GM12891 (cell line): Measurements from ENCODE around the gene CALML5.

Experiments used
- DNase-seq: peaks from one replicate; pipeline ENCODE4 v3.0.0; 2011; ENCODE audit warnings: low spot score; ENCODE audit not compliant: insufficient read length
- FAIRE-seq: peaks from 2 replicates; lab custom pipeline; 2011; peaks lifted over from hg19 to GRCh38; lab: Jason Lieb, UNC
- PAX5 ChIP-seq: IDR thresholded peaks from 2 replicates; pipeline ENCODE4 v1.6.1; 2011; ENCODE audit warnings: low read length, moderate library complexity, mild to moderate bottlenecking; ENCODE audit not compliant: insufficient read depth, severe bottlenecking
- POLR2A ChIP-seq: IDR thresholded peaks from 2 replicates; pipeline ENCODE4 v1.6.1; 2011; ENCODE audit warnings: low read depth, low read length, control low read depth
- POLR2AphosphoS5 ChIP-seq: IDR thresholded peaks from 2 replicates; pipeline ENCODE4 v1.6.1; 2011; ENCODE audit warnings: low read depth, low read length, control low read depth
- POU2F2 ChIP-seq: IDR thresholded peaks from 2 replicates; pipeline ENCODE4 v1.6.1; 2011; ENCODE audit warnings: low read depth, mild to moderate bottlenecking, control low read depth, low read length, moderate library complexity
- SPI1 ChIP-seq: IDR thresholded peaks from 2 replicates; pipeline ENCODE4 v1.6.1; 2011; ENCODE audit warnings: low read depth, low read length, control low read depth
- TAF1 ChIP-seq: IDR thresholded peaks from 2 replicates; pipeline ENCODE4 v1.6.1; 2011; ENCODE audit warnings: low read depth, low read length, control low read depth

CALML5 gene

DNA sequence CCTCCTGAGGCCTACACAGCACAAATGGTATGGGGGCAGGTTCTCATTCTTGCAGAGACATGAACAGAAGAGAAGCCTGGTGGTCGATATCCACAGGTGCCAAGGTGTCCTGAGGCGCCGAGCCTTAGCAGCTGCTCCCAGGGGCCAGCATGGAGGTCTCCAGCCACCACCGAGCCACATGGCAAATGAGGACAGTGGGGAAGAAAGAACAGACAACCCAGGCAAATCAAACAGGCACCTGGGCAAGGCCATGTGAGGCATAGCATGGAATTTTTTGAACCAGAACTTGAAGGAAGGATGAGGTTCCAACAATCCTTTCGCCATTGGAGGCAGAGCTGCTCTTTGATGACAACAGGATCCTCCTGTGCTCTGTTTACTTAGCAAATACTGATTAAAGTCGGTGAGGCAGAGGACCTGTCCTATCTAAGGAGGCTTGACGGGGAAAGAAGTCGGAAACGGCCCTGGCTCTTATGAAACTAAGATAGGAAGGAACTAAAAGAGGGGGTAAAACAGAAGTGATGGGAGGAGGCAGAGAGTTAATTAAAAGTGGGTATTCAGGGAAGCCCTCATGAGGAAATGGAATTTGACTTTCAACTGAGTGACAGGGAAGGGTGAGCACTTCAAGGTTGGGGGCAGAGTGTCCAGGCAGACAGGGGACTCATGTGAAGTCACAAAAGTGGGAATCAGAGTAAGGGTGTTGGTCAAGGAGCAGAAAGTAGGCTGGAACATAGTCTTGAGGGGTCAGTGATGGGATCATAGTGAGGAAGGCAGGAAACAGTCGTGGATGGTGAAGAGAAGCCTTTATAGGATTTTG lies 16.8 kb upstream of the CALML5 start:
- no peak for FAIRE-seq
- no peak for TF ChIP-seq TAF1
- DNase-seq = no peak

DNA sequence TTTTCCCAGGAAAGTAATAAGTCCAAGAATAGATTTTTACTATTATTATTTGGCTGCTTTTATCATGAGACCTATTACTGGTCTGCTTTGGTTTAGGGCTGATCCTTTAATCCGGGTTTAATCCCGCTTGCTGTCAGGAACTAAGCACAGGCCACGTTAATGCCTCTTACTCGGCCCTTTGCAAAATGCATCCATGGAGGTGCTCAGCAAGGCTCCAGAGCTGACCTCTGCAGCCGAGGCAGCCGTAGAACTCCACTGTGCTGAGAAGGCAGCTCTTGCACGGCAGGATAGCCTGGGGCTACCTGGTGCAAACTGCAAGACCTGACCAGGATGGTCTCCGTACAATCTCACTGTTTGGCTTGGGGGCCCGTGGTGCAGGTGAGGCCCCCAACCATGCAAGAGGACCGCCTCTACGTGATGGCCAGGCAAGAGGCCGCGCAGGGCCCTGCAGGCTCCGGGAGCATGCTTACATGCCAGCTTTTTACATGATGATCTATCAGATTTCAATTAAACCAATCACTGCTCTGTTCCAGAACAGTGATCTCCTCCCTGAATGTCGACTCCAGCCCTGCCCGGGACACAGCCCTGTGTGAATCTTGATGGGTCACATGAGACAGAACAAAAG lies 15.0 kb upstream of the CALML5 start:
- TF ChIP-seq TAF1 (no peak), POLR2A (no peak), SPI1 (no peak), POLR2AphosphoS5 (no peak)
- FAIRE-seq = no peak
- DNase-seq = no peak

DNA sequence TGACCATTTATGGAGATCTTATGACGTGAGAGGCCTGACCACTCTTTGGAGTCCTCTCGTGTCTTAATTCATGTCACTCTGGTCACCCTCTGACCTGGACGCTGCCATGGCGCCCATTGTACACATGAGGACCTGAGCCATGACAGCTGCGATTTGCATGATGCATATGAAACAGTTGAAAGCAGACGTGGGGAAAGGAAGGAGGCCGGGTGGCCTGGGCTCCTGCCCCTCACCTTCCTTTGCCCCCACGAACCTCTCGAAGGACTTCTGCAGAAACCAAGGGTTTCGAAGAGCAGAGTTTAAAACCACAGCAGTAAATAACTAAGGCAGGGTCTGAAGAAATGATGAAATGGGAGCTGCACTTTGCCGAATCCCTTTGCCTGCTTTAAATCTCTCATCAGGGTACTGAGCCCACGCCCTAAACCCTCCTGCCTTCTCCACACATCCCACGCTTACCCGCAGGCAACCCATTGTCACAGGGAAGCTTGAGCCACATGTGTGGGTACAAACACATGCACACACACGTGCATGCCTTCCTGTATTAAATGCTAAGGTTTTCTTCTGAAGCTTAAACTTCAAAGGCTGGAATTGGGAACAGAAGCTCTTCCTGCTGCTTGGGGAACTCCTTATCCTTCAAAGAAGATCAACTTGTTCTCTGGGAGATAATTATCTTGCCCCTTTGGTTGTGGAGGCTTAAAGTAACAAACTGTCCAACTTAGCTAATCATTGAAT lies 13.7 kb upstream of the CALML5 start:
- FAIRE-seq (no peak), DNase-seq (no peak)
- no peak for TF ChIP-seq SPI1
- TF ChIP-seq POLR2A = no peak
- TF ChIP-seq POU2F2 = no peak
- no peak for TF ChIP-seq TAF1
- no peak for TF ChIP-seq PAX5
- TF ChIP-seq POLR2AphosphoS5 = no peak

DNA sequence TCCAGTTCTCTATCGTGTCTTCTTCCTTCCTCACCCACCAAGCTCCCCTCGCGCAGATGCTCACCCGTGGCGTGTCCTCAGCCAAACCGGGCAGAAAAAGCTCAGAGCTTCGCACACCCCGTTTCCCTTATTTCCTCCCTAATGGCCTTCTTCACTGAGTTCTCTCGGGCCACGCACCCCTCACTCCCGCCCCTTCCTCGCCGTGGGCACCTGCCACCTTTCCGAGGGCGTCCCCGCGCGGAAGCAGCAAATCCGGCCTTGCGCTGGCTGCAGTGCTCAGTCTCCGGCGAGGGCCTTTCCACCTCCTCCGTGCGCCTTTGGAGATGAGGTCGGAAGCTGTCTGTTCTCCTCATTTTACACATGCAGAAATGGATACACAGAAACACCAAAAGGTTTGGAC lies 13.0 kb upstream of the CALML5 start:
- FAIRE-seq = no peak
- TF ChIP-seq POU2F2 (no peak), PAX5 (no peak), POLR2A (no peak), SPI1 (no peak), TAF1 (no peak)
- DNase-seq = no peak

DNA sequence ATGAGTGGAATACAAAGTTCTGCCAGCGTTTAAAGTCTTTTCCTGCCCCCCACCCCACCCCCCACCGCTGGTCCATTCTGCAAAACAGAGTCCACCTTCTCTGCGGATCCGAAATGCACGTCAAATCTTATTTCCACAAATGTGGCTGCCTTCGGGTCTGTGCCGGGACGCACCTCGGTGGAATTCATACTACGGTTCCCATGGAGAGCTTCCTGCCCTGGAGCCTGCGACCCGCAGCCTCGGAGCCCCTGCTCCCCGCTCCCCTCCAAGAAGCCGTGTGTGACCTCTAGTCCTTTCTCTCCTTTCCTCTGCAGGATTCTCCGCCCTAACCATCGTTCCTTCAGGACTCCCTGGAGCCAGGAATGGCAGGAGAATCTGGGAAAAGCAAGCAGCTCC lies 12.5 kb upstream of the CALML5 start:
- DNase-seq (no peak), FAIRE-seq (no peak)
- TF ChIP-seq POU2F2 (no peak), SPI1 (no peak), PAX5 (no peak), POLR2AphosphoS5 (no peak), POLR2A (no peak), TAF1 (no peak)

DNA sequence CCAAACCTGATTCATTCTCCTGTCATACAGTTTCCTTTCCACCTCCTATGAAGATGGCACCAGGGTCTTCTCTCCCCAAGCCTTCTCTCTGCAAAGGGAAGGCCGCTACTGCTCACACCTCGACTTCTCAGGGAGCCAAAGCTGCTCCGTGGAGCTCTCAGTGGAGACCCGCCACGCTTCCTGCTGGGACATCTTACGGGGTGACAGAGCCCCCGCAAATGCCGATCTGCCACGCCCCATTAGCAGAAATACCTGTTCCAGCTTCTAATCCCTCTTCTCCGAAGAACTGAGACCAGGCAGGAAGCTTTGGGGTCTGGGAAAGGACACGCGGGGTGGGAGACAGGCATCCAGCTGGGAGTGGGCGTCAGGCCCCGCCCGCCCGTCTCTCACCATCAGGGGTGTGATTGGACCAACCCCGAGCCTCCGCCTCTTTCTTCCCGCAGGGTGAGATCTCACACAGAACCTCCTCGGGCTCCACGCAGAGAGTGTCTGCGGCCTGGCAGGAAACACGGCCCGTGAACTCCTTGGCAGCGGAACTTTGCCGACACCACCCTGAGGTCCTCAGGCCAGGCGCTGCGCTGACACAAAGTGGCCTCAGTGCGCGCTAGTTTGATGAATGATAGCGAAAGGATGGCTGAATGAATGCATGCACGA lies 12.0 kb upstream of the CALML5 start:
- FAIRE-seq (no peak), DNase-seq (no peak)
- TF ChIP-seq TAF1 (no peak), POU2F2 (no peak), POLR2AphosphoS5 (no peak), SPI1 (no peak), PAX5 (no peak), POLR2A (no peak)

DNA sequence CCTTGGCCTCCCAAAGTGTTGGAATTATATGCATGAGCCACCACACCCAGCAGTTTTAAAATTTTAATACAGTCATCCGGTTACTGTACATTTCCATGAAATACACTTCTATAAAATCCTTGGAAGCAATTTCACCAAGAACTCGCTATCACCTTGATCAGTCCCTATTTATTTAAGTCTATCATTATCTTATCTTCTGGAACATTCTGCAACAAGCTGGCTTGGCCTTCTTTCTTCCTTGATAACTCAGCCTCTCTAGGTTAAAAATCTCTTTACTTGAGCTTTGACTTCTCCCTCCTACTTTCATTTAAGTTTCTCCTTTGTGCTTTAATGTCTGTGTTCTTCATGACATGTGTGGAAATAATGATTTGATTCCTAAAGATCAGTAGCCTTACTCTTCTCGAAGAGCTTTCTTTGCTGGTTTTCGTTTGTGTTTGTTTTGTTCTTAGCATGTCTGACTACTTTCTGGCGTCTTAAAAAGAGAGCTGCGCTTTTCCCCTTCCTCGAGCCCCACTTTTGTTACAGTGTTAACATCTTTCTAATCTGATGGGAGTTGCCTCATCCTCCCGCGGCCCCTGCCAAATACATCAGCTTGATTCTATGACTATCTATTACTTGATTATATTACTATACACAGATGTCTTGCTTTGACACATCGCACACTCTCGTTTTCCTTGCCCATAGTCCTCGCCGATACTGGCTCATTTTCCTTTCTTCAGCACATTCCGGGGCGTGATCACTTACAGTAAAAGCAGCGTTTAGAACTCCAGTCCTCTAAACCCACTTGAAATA lies 11.1 kb upstream of the CALML5 start:
- no peak for FAIRE-seq
- TF ChIP-seq POU2F2 (no peak), SPI1 (no peak)

DNA sequence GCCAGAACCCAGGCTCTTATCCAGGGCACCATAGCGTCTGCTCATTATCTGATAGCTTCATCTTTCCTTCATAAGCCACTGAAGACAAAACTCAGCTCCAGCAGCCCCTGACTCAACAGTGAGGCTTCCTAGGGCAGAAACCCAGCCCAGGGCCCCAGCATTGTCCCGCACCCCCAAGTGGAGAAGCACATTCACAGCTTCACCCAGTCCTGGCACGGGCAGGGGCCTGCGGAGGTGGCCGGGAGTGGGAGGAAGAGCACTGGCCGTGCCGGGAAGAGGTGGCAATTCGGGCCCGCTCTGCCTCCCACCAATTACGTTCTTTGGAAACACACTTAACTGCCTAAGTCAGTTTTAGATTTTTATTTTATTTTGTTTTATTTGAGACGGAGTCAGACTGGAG lies 10.3 kb upstream of the CALML5 start:
- DNase-seq = no peak
- no peak for TF ChIP-seq POLR2AphosphoS5
- TF ChIP-seq TAF1 = no peak
- no peak for TF ChIP-seq POLR2A
- TF ChIP-seq POU2F2 = no peak
- TF ChIP-seq SPI1 = no peak
- no peak for FAIRE-seq

More for the DNA sequence above, 11.1 kb upstream of the CALML5 start:
- DNase-seq = no peak

DNA sequence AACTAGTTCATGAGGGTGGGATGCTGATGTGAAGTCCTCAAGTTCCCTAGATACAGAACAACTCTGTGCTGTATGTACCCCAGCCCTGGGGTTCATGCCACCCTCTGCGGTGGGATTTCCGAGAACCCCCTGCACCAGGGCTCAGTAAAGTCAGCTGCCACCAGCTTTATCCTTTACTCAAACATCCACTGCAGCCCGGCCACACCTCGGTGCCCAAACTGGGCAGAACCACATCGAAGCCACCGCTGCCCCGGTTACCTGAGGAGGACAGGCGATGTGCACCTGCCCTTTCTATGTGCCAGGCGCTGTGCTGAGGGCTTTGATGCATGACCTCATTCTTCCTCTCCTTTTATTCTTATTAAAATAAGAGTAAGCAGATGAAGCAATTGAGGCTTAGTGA lies 9.9 kb upstream of the CALML5 start:
- TF ChIP-seq POU2F2 = no peak
- TF ChIP-seq POLR2AphosphoS5 = no peak
- TF ChIP-seq TAF1 = no peak
- no peak for TF ChIP-seq SPI1
- TF ChIP-seq POLR2A = no peak
- TF ChIP-seq PAX5 = no peak
- DNase-seq (no peak), FAIRE-seq (no peak)
